ENCODE measurements around the gene OR5J2.
"Not testable (repeated sequence)": the region's sequence is repeated elsewhere in the genome, so short reads cannot be mapped to it uniquely, and the experiment has no call there.

The OR5J2 gene

GRCh38 chr11:56176318-56176717, at the start of gene OR5J2:
TSS of gene OR5J2 (plus strand) at chr11:56176618. CDS start at chr11:56176618, 0 bp downstream.
- DNase-seq, result no peak

- no peak for DNase-seq
Measured at GRCh38 chr11:56140151-56140661, 36.2 kb upstream of the OR5J2 start, which contains the start of gene OR8J3. TSS of gene OR8J3 (minus strand) at chr11:56140201. CDS start at chr11:56137718, 2,483 bp downstream.

- DNase-seq, result not testable (repeated sequence)
Measured at GRCh38 chr11:56143681-56144080, 32.7 kb upstream of the OR5J2 start.

- no peak for DNase-seq
Measured at GRCh38 chr11:56151376-56151775, 25.0 kb upstream of the OR5J2 start.

- DNase-seq, result no peak
Measured at GRCh38 chr11:56152333-56152732, 24.1 kb upstream of the OR5J2 start.

GRCh38 chr11:56160217-56160616, 16.2 kb upstream of the OR5J2 start, which contains the start of gene OR8K5:
TSS of gene OR8K5 (minus strand) at chr11:56160317. CDS start at chr11:56160317, 0 bp downstream.
- DNase-seq, result no peak

- no peak for DNase-seq
Measured at GRCh38 chr11:56163804-56164203, 12.6 kb upstream of the OR5J2 start.

- DNase-seq, result no peak
Measured at GRCh38 chr11:56172256-56172830, 4.1 kb upstream of the OR5J2 start.

GRCh38 chr11:56183459-56183858, 7.0 kb downstream of the OR5J2 start:
- no peak for DNase-seq

- DNase-seq, result no peak
Measured at GRCh38 chr11:56188602-56189001, 12.2 kb downstream of the OR5J2 start.

GRCh38 chr11:56196705-56197104, 20.3 kb downstream of the OR5J2 start:
- no peak for DNase-seq

GRCh38 chr11:56197367-56197766, 20.9 kb downstream of the OR5J2 start:
- DNase-seq, result no peak

GRCh38 chr11:56207790-56208189, 31.4 kb downstream of the OR5J2 start:
- DNase-seq, result no peak

GRCh38 chr11:56214537-56214936, 38.1 kb downstream of the OR5J2 start:
- DNase-seq, result no peak

GRCh38 chr11:56219735-56220134, 43.3 kb downstream of the OR5J2 start:
- DNase-seq, result not testable (repeated sequence)

All from CD4-positive, alpha-beta T cell treated with Interleukin-4 for 1 hour (primary cell).